ENCODE data around the gene ARRDC1.
A peak's percentile ranks its signal among the peaks of the same experiment; 100 is the strongest.
"Not testable (repeated sequence)": the region's sequence is repeated elsewhere in the genome, so short reads cannot be mapped to it uniquely, and the experiment has no call there.

ARRDC1 gene

GRCh38 chr9:137613738-137614523 lies 8.4 kb downstream of the ARRDC1 start:
- DNase-seq (ENCODE audit: low read depth, low spot score), result no peak

DNA sequence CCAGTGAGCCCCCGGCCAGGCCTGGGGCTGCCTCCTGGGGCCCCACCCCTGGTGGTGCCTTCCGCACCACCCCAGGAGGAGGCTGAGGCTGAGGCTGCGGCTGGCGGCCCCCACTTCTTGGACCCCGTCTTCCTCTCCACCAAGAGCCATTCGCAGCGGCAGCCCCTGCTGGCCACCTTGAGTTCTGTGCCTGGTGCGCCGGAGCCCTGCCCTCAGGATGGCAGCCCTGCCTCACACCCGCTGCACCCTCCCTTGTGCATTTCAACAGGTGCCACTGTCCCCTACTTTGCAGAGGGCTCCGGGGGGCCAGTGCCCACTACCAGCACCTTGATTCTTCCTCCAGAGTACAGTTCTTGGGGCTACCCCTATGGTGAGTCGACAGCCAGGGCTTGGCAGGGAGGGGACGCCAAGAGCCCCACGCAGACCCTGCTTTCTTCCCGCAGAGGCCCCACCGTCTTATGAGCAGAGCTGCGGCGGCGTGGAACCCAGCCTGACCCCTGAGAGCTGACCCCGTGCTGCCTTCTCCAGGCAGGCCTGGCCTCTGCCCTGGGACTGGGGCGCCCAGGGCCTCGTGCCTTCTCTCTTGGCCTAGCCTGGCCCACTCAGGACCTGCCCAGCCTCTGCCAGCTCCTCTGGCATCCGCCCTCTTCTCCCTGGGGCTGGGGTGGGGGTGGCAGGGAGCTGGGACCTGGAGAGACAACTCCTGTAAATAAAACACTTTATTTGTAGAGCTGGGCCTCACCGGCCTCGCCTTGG lies 9.3 kb downstream of the ARRDC1 start:
- no peak for DNase-seq (ENCODE audit: low read depth, low spot score)

DNA sequence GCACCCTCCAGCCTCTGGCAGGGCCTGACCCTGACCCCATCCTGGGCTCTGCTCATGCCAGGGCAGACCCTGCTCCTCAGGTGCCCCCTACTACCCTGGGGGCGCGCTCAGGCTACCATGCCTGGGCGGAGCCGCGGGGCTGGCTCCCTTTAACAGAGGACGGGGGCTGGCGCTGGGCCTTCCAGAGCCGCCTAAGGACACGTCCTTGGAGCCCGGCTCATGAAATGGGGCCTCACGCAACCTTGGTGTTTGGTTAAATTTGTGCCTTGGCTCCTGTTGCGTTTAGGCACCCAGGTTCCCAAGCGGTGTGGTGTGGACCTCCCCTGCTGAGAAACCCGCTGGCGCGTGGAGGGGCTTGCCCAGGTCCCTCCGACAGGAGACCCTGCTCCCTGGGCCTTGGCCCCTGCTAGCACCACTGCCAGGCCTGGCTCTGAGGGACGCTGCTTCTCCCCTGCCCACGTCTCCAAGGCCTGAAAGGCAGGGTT lies 9.9 kb downstream of the ARRDC1 start:
- no peak for DNase-seq (ENCODE audit: low read depth, low spot score)

DNA sequence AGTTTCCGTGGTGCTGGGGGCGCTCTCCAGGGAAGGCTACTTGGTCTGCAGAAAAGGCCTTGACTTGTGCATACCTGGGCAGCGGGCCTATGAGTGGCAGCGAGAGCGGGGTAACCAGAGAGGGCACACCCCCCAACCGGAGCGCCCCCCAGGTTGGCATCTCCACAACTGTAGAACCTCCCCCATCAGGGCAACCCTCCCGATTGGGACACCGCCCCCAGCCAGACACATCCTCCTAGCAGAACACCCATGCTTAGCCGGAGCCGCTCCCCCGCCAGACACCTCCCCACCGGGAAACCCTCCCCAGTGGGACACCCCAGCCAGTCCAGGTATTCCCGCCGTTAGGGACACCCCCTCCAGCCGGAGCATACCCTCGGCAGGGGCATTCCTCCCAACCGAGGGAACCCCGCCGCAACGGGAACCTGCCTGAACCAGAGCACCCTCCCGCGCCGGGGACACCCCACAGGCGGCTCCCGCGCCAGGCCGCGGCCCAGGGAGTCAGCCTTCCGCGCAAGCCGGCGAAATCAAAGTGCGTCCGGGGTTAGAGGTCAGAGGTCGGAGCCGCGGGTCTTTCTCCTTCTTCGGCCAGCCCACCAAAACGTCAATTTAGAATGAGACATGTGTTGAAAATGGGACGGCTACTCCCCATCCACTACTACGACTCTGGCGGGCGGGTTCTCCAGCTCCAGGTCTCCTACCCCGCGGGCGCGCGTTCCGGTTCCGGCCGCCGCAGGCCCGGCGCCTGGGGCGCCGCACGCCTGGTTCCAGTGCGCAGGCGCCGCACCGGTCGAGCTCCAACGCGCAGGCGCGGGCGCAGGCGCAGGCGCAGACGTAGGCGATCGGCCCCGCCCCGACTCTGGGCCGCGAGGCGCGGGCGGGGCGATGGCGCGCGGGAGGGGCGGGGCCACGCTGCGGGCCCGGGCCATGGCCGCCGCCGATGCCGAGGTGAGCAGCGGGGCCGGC lies 12.9 kb downstream of the ARRDC1 start, which contains the start of gene EHMT1:
EHMT1 (plus strand) TSS at position 901 of the 963 bp plus-strand sequence; CDS start at position 925, 24 bp downstream.
- peak; percentile 85 for DNase-seq (ENCODE audit: low read depth, low spot score)

DNA sequence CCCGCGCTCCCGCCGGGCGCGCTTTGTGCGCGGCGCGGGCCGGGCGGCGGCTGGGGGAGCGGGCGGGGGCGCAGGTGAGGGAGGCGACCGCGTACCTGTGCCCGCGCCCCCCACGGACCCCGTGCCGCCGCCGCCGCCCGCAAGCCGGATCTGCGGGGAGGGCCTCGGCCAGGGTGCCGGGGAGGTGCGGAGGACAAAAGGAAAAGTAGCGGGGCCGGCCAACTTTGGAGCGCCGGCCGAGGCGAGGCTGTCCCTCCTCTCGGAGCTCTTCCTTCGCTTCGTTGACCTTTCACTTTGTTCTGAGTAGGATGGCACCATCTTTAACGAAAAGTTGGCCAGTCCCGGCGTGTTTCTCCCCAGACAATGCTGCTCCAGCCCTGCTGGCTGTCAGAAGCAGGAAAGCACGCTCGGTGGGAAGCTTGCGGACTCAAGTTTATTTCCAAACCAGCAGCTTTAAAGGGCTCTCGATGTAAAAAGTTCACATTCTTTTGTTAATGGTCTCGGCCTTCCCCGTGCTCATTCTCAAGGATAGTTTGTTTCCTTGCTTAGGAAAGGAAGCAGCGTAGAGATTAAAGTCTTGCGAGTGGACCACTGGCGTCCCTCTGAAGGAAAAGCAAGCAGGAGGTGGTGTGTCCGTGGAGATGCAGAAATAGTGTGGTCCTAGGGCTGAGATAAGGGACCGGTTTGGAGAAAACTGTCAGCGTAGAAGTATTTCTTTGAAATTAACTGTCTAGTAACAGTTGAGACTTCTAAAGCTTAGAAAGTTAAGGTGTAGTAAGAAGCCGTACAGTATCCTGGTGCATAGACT lies 14.0 kb downstream of the ARRDC1 start:
- DNase-seq (ENCODE audit: low read depth, low spot score), result peak; percentile 42

DNA sequence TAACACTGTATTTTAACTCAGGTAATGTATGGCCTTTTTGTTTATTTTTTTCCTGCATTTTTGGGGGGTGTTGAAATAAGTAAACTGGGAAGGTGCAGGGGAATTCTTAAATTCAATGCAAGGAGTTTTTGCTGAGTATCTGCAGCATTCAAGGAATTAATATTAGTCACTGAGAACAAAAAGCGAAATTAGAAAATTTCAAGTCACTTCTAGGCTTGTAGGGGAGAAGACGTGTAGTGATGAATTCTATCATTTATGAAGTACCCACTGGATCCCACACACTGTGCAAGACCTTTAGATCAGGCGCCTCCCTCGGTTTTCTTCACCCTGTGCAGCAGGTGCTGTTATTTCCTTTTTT lies 14.5 kb downstream of the ARRDC1 start:
- DNase-seq (ENCODE audit: low read depth, low spot score), result no peak

DNA sequence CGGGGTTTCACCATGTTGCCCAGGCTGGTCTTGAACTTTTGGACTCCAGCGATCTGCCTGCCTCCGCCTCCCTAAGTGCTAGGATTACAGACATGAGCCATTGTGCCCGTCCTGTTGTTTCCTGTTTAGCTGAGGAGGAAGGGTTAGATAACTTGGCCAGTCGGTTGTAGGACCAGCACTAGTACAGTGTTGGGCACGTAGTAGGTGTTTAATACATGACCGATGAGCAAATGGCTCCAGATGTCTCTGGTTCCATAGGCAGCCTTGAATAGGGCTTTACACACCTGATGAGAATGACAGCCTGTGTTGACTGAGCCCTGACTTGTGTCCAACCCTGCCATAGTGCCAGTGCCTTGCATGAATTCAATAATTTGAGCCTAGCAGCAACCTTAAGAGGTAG lies 15.1 kb downstream of the ARRDC1 start:
- no peak for DNase-seq (ENCODE audit: low read depth, low spot score)

GRCh38 chr9:137621131-137621757 lies 15.8 kb downstream of the ARRDC1 start:
- no peak for DNase-seq (ENCODE audit: low read depth, low spot score)

GRCh38 chr9:137622211-137622610 lies 16.7 kb downstream of the ARRDC1 start:
- DNase-seq (ENCODE audit: low read depth, low spot score), result not testable (repeated sequence)

- no peak for DNase-seq (ENCODE audit: low read depth, low spot score)
These were observed 21.0 kb downstream of the ARRDC1 start for GRCh38 chr9:137626464-137626863.

DNA sequence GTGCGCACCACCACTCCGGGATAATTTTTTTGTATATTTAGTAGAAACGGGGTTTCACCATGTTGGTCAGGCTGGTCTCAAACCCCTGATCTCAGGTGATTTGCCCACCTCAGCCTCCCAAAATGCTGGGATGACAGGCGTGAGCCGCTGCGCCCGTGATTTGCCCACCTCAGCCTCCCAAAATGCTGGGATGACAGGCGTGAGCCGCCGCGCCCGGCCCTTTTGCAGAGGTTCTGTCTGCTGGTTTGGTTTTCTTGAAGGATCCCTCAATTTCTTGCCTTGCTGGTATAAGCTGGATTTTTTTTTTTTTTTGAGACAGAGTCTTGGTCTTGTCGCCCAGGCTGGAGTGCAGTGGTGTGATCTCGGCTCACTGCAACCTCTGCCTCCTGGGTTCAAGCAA lies 21.9 kb downstream of the ARRDC1 start:
- not testable (repeated sequence) for DNase-seq (ENCODE audit: low read depth, low spot score)

- no peak for DNase-seq (ENCODE audit: low read depth, low spot score)
These were observed 24.6 kb downstream of the ARRDC1 start for GRCh38 chr9:137630126-137630525.

GRCh38 chr9:137630679-137631078 lies 25.2 kb downstream of the ARRDC1 start:
- DNase-seq (ENCODE audit: low read depth, low spot score), result no peak

GRCh38 chr9:137631345-137632229 lies 26.1 kb downstream of the ARRDC1 start:
- no peak for DNase-seq (ENCODE audit: low read depth, low spot score)

DNA sequence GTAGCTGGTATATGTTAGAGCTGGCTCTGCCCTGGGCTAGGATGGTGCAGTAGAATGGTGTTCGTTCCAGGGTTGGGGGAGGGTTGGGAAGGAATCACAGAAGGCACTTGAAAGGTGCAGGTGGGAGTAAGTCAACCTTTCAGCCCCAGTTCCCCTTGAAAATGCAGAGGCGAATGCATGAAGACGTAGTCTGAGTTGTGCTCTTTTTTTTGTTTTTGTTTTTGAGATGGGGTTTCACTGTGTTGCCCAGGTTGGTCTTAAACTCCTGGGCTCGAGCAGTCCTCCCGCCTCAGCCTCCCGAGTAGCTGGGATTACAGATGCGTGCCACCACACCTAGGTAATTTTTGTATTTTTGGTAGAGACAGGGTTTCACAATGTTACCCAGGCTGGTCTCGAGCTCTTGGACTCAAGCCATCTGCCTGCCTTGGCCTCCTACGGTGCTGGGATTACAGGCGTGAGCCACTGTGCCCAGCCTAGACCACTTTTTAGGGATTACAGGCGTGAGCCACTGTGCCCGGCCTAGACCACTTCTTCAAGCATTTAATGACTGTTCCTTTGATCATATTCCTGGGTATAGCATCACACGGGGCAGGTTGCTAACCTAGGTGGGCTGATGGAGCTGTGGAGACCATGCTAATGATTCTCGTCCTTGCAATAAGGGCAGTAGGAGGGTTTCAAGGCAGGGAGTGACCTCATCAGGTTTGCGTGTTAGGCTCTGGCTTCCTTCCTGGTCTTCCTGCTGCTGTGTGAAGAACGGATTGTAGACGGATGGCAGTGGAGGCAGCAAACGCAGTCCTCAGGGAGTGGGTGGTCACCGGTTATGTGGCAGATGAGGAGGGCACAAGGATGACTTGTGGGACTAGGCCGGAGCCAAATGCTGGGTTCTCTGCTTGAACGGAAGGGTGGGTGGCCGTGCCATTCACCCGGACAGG lies 27.0 kb downstream of the ARRDC1 start:
- no peak for DNase-seq (ENCODE audit: low read depth, low spot score)

GRCh38 chr9:137634016-137634415 lies 28.5 kb downstream of the ARRDC1 start:
- no peak for DNase-seq (ENCODE audit: low read depth, low spot score)

- no peak for DNase-seq (ENCODE audit: low read depth, low spot score)
These were observed 33.2 kb downstream of the ARRDC1 start for GRCh38 chr9:137638680-137639079.

All from ELF-1 (cell line).